ENCODE measurements around the gene PPIP5K1. TPM values are rescaled to one million over a fixed set of nuclear protein-coding genes. Genes with fewer than 3 reads are reported as not detected.

The PPIP5K1 gene
- total and polyA plus RNA-seq, 9 of the 15 experiments (the other 6 are each of a cell fraction or from before 2014, with no cell fraction given), result 2.5 to 74.6 (median 35.1) TPM

- TF ChIP-seq MGA (IDR thresholded peaks at IDR 0.05), result no peak
- no peak for TF ChIP-seq HDAC3 (IDR thresholded peaks at IDR 0.05; ENCODE audit: borderline replicate concordance, partially characterized antibody)
- no peak for TF ChIP-seq NFATC3 (IDR thresholded peaks at IDR 0.05)
- no peak for TF ChIP-seq ZNF12 (CRISPR knock-in tag; IDR thresholded peaks at IDR 0.05)
- no peak for TF ChIP-seq CBX3 (IDR thresholded peaks at IDR 0.05; ENCODE audit: borderline replicate concordance in 1 of 2, low read length in 2 of 2)
- no peak for TF ChIP-seq SOX6 (IDR thresholded peaks at IDR 0.05)
- TF ChIP-seq E2F8 (IDR thresholded peaks at IDR 0.05; ENCODE audit: low read depth, partially characterized antibody), result no peak
- no peak for TF ChIP-seq RBM17 (IDR thresholded peaks at IDR 0.05; ENCODE audit: borderline replicate concordance, low read depth, low read length)
- no peak for TF ChIP-seq DDX20 (tag; IDR thresholded peaks at IDR 0.05; ENCODE audit: low read depth)
- peak; percentile 56; the same call in 1 of the 2 replicates for TF ChIP-seq MAFG (tag; conservative IDR thresholded peaks at IDR 0.05)
- TF ChIP-seq ZBED1 (IDR thresholded peaks at IDR 0.05), result no peak
- 0 out of 2 replicates have a peak, but pooled peaks have one; percentile 11 for TF ChIP-seq CBFA2T2 (conservative IDR thresholded peaks at IDR 0.05)
- TF ChIP-seq ZFP1 (CRISPR knock-in tag; IDR thresholded peaks at IDR 0.05), result no peak
- no peak for TF ChIP-seq TCF7L2 (IDR thresholded peaks at IDR 0.05; ENCODE audit: low read depth, low read length)
- peak; percentile 50 to 55; a peak in 2 of 4 replicates for TF ChIP-seq KDM1A (IDR thresholded peaks at IDR 0.05)
Measured at GRCh38 chr15:43493703-43494472, 96.1 kb downstream of the PPIP5K1 start (continued).

Measured in K562 (cell line).